GM20431 (cell line): ENCODE results near the gene C6orf141.

ENCODE experiments used
- in situ Hi-C: fragments of 300-500 bp; cut with MseI, MboI; formaldehyde crosslinking; loops from one replicate; pipeline ENCODE4 v1.15.0; 2020; ENCODE audit warnings: low sequenced_read_pairs; ENCODE audit not compliant: unreplicated experiment

Gene C6orf141

GRCh38 chr6:49535795-49536194 is 14.7 kb upstream of the C6orf141 start:
- in situ Hi-C loops: loop anchor here (10.0 kb wide), 1 partner anchor 69 kb away; no protein-coding TSS in a partner anchor

GRCh38 chr6:49539102-49539501 is 11.4 kb upstream of the C6orf141 start:
- in situ Hi-C loops: loop anchor here (10.0 kb wide), 1 partner anchor 66 kb away; no protein-coding TSS in a partner anchor

GRCh38 chr6:49540614-49541013 is 9.9 kb upstream of the C6orf141 start:
- in situ Hi-C loops: no loop called here

GRCh38 chr6:49541210-49541724 is 9.2 kb upstream of the C6orf141 start:
- in situ Hi-C loops: no loop called here

GRCh38 chr6:49541936-49542335 is 8.5 kb upstream of the C6orf141 start:
- in situ Hi-C loops: no loop called here

GRCh38 chr6:49543087-49543858 is 7.2 kb upstream of the C6orf141 start:
- in situ Hi-C loops: no loop called here

- in situ Hi-C loops: no loop called here
Measured at GRCh38 chr6:49546331-49546730, 4.1 kb upstream of the C6orf141 start.

GRCh38 chr6:49548613-49549304 is 1.7 kb upstream of the C6orf141 start:
- in situ Hi-C loops: no loop called here

GRCh38 chr6:49549691-49550491 is 577 bp upstream of the C6orf141 start:
- in situ Hi-C loops: no loop called here

GRCh38 chr6:49551078-49551865 is 804 bp downstream of the C6orf141 start:
- in situ Hi-C loops: no loop called here

- in situ Hi-C loops: no loop called here
Measured at GRCh38 chr6:49551866-49552129, 1.3 kb downstream of the C6orf141 start.

- in situ Hi-C loops: no loop called here
Measured at GRCh38 chr6:49552596-49552995, 2.1 kb downstream of the C6orf141 start.

- in situ Hi-C loops: no loop called here
Measured at GRCh38 chr6:49553384-49553783, 2.9 kb downstream of the C6orf141 start.

GRCh38 chr6:49555951-49556350 is 5.5 kb downstream of the C6orf141 start:
- in situ Hi-C loops: no loop called here

- in situ Hi-C loops: no loop called here
Measured at GRCh38 chr6:49556429-49556837, 6.0 kb downstream of the C6orf141 start.

- in situ Hi-C loops: no loop called here
Measured at GRCh38 chr6:49557177-49557576, 6.7 kb downstream of the C6orf141 start.

- in situ Hi-C loops: no loop called here
Measured at GRCh38 chr6:49558238-49558637, 7.8 kb downstream of the C6orf141 start.

GRCh38 chr6:49563006-49563886 is 12.8 kb downstream of the C6orf141 start:
- in situ Hi-C loops: no loop called here

GRCh38 chr6:49564552-49564951 is 14.1 kb downstream of the C6orf141 start:
- in situ Hi-C loops: no loop called here
